AG04449 (cell line): ENCODE data around the gene LEFTY2.
"Not testable (repeated sequence)": the region's sequence is repeated elsewhere in the genome, so short reads cannot be mapped to it uniquely, and the experiment has no call there.

Source experiments
- CTCF ChIA-PET: fragments of 350-600 bp; formaldehyde crosslinking; extraction: SDS; loops from one replicate; lab custom pipeline; 2021; ENCODE audit warnings: antibody characterized with exemption; lab: Yijun Ruan, JAX
- POLR2A ChIA-PET: fragments of 400-600, 350-600 bp; formaldehyde crosslinking; extraction: SDS; loops from one replicate; lab custom pipeline; 2020; ENCODE audit warnings: antibody characterized with exemption, inconsistent platforms; lab: Yijun Ruan, JAX
- DNase-seq: peaks from one replicate; pipeline ENCODE4 v3.0.0-alpha.2; 2010; ENCODE audit warnings: low read depth, low spot score
- H3K4me3 ChIP-seq: 2 replicates; pipeline ENCODE4 v1.5.1; 2011; ENCODE audit warnings: low read depth, mild to moderate bottlenecking, control low read depth, low read length
- CTCF ChIP-seq: IDR thresholded peaks from one replicate; pipeline ENCODE4 v1.5.1; 2011; ENCODE audit warnings: mild to moderate bottlenecking, moderate library complexity, low read length, control low read depth, inconsistent platforms; ENCODE audit not compliant: insufficient read depth; ENCODE audit errors: missing control alignments

LEFTY2 gene

GRCh38 chr1:225933072-225933471 is 7.9 kb downstream of the LEFTY2 start:
- ChIA-PET CTCF (interaction anchor here (1.4 kb wide), 1 partner anchor 155 kb away, joined by 4 read pairs; the partner anchor contains the start of gene SRP9), POLR2A (interaction anchor here (1.4 kb wide), 1 partner anchor 9 kb away, joined by 4 read pairs; the partner anchor contains the start of gene PYCR2)

GRCh38 chr1:225931270-225932136 is 9.5 kb downstream of the LEFTY2 start:
- POLR2A ChIA-PET, result no interaction called here
- CTCF ChIA-PET, result interaction anchor here (0.8 to 1.5 kb wide), 5 partner anchors 9 to 456 kb away, joined by 3 to 4 read pairs (median 4); partner anchors contain the start of gene SRP9
- DNase-seq, result no peak
- no peak for TF ChIP-seq CTCF
- H3K4me3 ChIP-seq, result no peak overlapping the region

More at GRCh38 chr1:225933072-225933471, 7.9 kb downstream of the LEFTY2 start:
- H3K4me3 ChIP-seq, result no peak overlapping the region
- no peak for DNase-seq
- no peak for TF ChIP-seq CTCF

GRCh38 chr1:225930566-225930965 is 10.5 kb downstream of the LEFTY2 start:
- TF ChIP-seq CTCF, result no peak
- no peak for DNase-seq
- ChIA-PET CTCF (interaction anchor here (0.8 to 1.5 kb wide), 4 partner anchors 8 to 455 kb away, joined by 3 to 4 read pairs (median 4); no protein-coding TSS in a partner anchor), POLR2A (no interaction called here)
- H3K4me3 ChIP-seq, result no peak overlapping the region

GRCh38 chr1:225929462-225929861 is 11.6 kb downstream of the LEFTY2 start:
- H3K4me3 ChIP-seq, CTCF ChIA-PET, DNase-seq: not testable (repeated sequence)
- POLR2A ChIA-PET, result interaction anchor here (0.6 kb wide), 1 partner anchor 445 kb away, joined by 3 read pairs; no protein-coding TSS in a partner anchor

GRCh38 chr1:225928186-225929175 is 12.5 kb downstream of the LEFTY2 start:
- no peak for DNase-seq
- TF ChIP-seq CTCF, result no peak
- POLR2A ChIA-PET, result interaction anchor here (0.6 kb wide), 1 partner anchor 444 kb away, joined by 3 read pairs; no protein-coding TSS in a partner anchor
- CTCF ChIA-PET, result no interaction called here
- H3K4me3 ChIP-seq, result no peak overlapping the region

- CTCF ChIA-PET, result interaction anchor here (1.2 to 1.5 kb wide), 3 partner anchors 9 to 199 kb away, joined by 3 to 6 read pairs (median 4); no protein-coding TSS in a partner anchor
- TF ChIP-seq CTCF, result no peak
- no peak overlapping the region for H3K4me3 ChIP-seq
- no peak for DNase-seq
- POLR2A ChIA-PET, result no interaction called here
Observed at GRCh38 chr1:225926551-225927113, 14.4 kb downstream of the LEFTY2 start.
